ENCODE data around the gene CD8A. TPM values are rescaled to one million over a fixed set of nuclear protein-coding genes. Genes with fewer than 3 reads are reported as not detected.

Gene CD8A
- total and polyA plus RNA-seq, 2 donors (not counting 1 experiment from before 2014, with no cell fraction given) = not detected

GRCh38 chr2:86764661-86765309 is 25.9 kb downstream of the CD8A start:
- TF ChIP-seq EZH2 (IDR thresholded peaks at IDR 0.05; ENCODE audit: low read length, missing control alignments) (no peak), CTCF (conservative IDR thresholded peaks at IDR 0.05 in 1 of 2, IDR thresholded peaks at IDR 0.05 in 1 of 2; ENCODE audit: low read depth in 1 of 2, low read length in 2 of 2) (peak; percentile 68 to 77)
- Histone ChIP-seq H3K27ac (ENCODE audit: insufficient read depth, low read length) (no peak overlapping the region), H3K9me3 (ENCODE audit: control insufficient read depth, insufficient read depth, low read depth, low read length) (no peaks in the 10 kb centered on the region), H2AFZ (ENCODE audit: low read length) (no peak overlapping the region), H3K4me3 (replicated peaks in 1 of 4; ENCODE audit: control extremely low read depth in 1 of 4, insufficient read depth in 1 of 4, low read depth in 3 of 4, low read length in 4 of 4) (no peak overlapping the region), H4K20me1 (ENCODE audit: control insufficient read depth, extremely low read depth, insufficient read depth, low read length) (no peaks in the 10 kb centered on the region), H3K36me3 (ENCODE audit: control insufficient read depth, insufficient read depth, low read length) (no peaks in the 10 kb centered on the region), H3K9ac (ENCODE audit: insufficient read depth, low read length) (no peak overlapping the region), H3K79me2 (ENCODE audit: control insufficient read depth, insufficient read depth, low read length) (no peaks in the 10 kb centered on the region), H3K4me2 (ENCODE audit: extremely low read depth, insufficient read depth, low read length) (no peak overlapping the region), H3K4me1 (ENCODE audit: control insufficient read depth, extremely low read depth, insufficient read depth, low read length) (no peaks in the 10 kb centered on the region), H3K27me3 (ENCODE audit: control insufficient read depth, insufficient read depth, low read length) (no peaks in the 10 kb centered on the region)
- DNase-seq (ENCODE audit: low read depth in 2 of 2) = peak; percentile 40 to 62

GRCh38 chr2:86760371-86760770 is 30.3 kb downstream of the CD8A start:
- Histone ChIP-seq H3K27me3 (ENCODE audit: control insufficient read depth, insufficient read depth, low read length) (no peaks in the 10 kb centered on the region), H3K4me2 (ENCODE audit: extremely low read depth, insufficient read depth, low read length) (no peak overlapping the region), H3K36me3 (ENCODE audit: control insufficient read depth, insufficient read depth, low read length) (no peaks in the 10 kb centered on the region), H3K4me3 (replicated peaks in 1 of 4; ENCODE audit: control extremely low read depth in 1 of 4, insufficient read depth in 1 of 4, low read depth in 3 of 4, low read length in 4 of 4) (no peak overlapping the region), H3K4me1 (ENCODE audit: control insufficient read depth, extremely low read depth, insufficient read depth, low read length) (no peaks in the 10 kb centered on the region), H3K79me2 (ENCODE audit: control insufficient read depth, insufficient read depth, low read length) (no peaks in the 10 kb centered on the region), H2AFZ (ENCODE audit: low read length) (no peak overlapping the region), H3K27ac (ENCODE audit: insufficient read depth, low read length) (no peak overlapping the region), H3K9me3 (ENCODE audit: control insufficient read depth, insufficient read depth, low read depth, low read length) (no peaks in the 10 kb centered on the region), H4K20me1 (ENCODE audit: control insufficient read depth, extremely low read depth, insufficient read depth, low read length) (no peaks in the 10 kb centered on the region), H3K9ac (ENCODE audit: insufficient read depth, low read length) (no peak overlapping the region)
- DNase-seq (ENCODE audit: low read depth in 2 of 2) = no peak
- no peak for TF ChIP-seq CTCF (conservative IDR thresholded peaks at IDR 0.05 in 1 of 2, IDR thresholded peaks at IDR 0.05 in 1 of 2; ENCODE audit: low read depth in 1 of 2, low read length in 2 of 2)
- no peak for TF ChIP-seq EZH2 (IDR thresholded peaks at IDR 0.05; ENCODE audit: low read length, missing control alignments)

GRCh38 chr2:86758405-86758804 is 32.3 kb downstream of the CD8A start:
- Histone ChIP-seq H3K27me3 (ENCODE audit: control insufficient read depth, insufficient read depth, low read length) (no peaks in the 10 kb centered on the region), H3K4me2 (ENCODE audit: extremely low read depth, insufficient read depth, low read length) (no peak overlapping the region), H2AFZ (ENCODE audit: low read length) (no peak overlapping the region), H3K36me3 (ENCODE audit: control insufficient read depth, insufficient read depth, low read length) (no peaks in the 10 kb centered on the region), H3K4me1 (ENCODE audit: control insufficient read depth, extremely low read depth, insufficient read depth, low read length) (no peaks in the 10 kb centered on the region), H3K79me2 (ENCODE audit: control insufficient read depth, insufficient read depth, low read length) (no peaks in the 10 kb centered on the region), H3K4me3 (replicated peaks in 1 of 4; ENCODE audit: control extremely low read depth in 1 of 4, insufficient read depth in 1 of 4, low read depth in 3 of 4, low read length in 4 of 4) (no peak overlapping the region), H3K27ac (ENCODE audit: insufficient read depth, low read length) (no peak overlapping the region), H4K20me1 (ENCODE audit: control insufficient read depth, extremely low read depth, insufficient read depth, low read length) (no peaks in the 10 kb centered on the region), H3K9me3 (ENCODE audit: control insufficient read depth, insufficient read depth, low read depth, low read length) (no peaks in the 10 kb centered on the region), H3K9ac (ENCODE audit: insufficient read depth, low read length) (no peak overlapping the region)
- DNase-seq (ENCODE audit: low read depth in 2 of 2) = no peak
- TF ChIP-seq CTCF (conservative IDR thresholded peaks at IDR 0.05 in 1 of 2, IDR thresholded peaks at IDR 0.05 in 1 of 2; ENCODE audit: low read depth in 1 of 2, low read length in 2 of 2) = no peak
